Type B pancreatic cell (in vitro differentiated cells): ENCODE data around the gene FRA10AC1. TPM values are rescaled to one million over a fixed set of nuclear protein-coding genes. Genes with fewer than 3 reads are reported as not detected.

Experiments used
- DNase-seq: peaks from one replicate; pipeline ENCODE4 v3.0.0; 2021; ENCODE audit warnings: mixed read lengths; ENCODE audit not compliant: unreplicated experiment; ENCODE audit errors: extremely low spot score
- H3K27ac Mint-ChIP-seq: 2 replicates; pipeline ENCODE4 v1.8.0; 2021; ENCODE audit warnings: mild to moderate bottlenecking, mixed read lengths
- H3K27me3 Mint-ChIP-seq: 2 replicates; pipeline ENCODE4 v1.8.0; 2021; ENCODE audit warnings: mixed read lengths
- H3K36me3 Mint-ChIP-seq: 2 replicates; pipeline ENCODE4 v1.8.0; 2021; ENCODE audit warnings: mixed read lengths
- H3K4me1 Mint-ChIP-seq: one replicate; pipeline ENCODE4 v1.8.0; 2021; ENCODE audit warnings: mixed read lengths; ENCODE audit not compliant: unreplicated experiment
- H3K4me3 Mint-ChIP-seq: 2 replicates; pipeline ENCODE4 v1.8.0; 2021; ENCODE audit warnings: mild to moderate bottlenecking, mixed read lengths
- H3K9me3 Mint-ChIP-seq: 2 replicates; pipeline ENCODE4 v1.8.0; 2021; ENCODE audit warnings: mixed read lengths
- CTCF ChIP-seq: fragments of 200-600 bp; sonication (generic); conservative IDR thresholded peaks from 2 replicates; pipeline ENCODE4 v1.5.0; 2021; ENCODE audit warnings: antibody characterized with exemption, mild to moderate bottlenecking
- total RNA-seq: library from RNA; stranded (reverse); gene quantifications from 2 replicates; pipeline ENCODE4 v1.2.1, GENCODE V29; 2021; ENCODE audit warnings: low replicate concordance

Gene FRA10AC1
- total RNA-seq, 1 donor from 2014 or later = 15.1 TPM

GRCh38 chr10:93712593-93712992 is 10.2 kb upstream of the FRA10AC1 start:
- Mint-ChIP-seq H3K27me3 (peaks cover 5% of the 10 kb centered on the region), H3K4me3 (no peak overlapping the region), H3K36me3 (no peaks in the 10 kb centered on the region), H3K9me3 (no peaks in the 10 kb centered on the region), H3K4me1 (no peaks in the 10 kb centered on the region), H3K27ac (no peak overlapping the region)
- no peak for DNase-seq
- TF ChIP-seq CTCF = no peak

GRCh38 chr10:93711891-93712290 is 9.5 kb upstream of the FRA10AC1 start:
- Mint-ChIP-seq H3K4me1 (no peaks in the 10 kb centered on the region), H3K27ac (no peak overlapping the region), H3K4me3 (no peak overlapping the region), H3K36me3 (no peaks in the 10 kb centered on the region), H3K27me3 (peaks cover 7% of the 10 kb centered on the region), H3K9me3 (no peaks in the 10 kb centered on the region)
- no peak for TF ChIP-seq CTCF
- no peak for DNase-seq

- Mint-ChIP-seq H3K9me3 (no peaks in the 10 kb centered on the region), H3K27ac (no peak overlapping the region), H3K36me3 (no peaks in the 10 kb centered on the region), H3K27me3 (peaks cover 10% of the 10 kb centered on the region), H3K4me3 (no peak overlapping the region), H3K4me1 (no peaks in the 10 kb centered on the region)
- no peak for DNase-seq
- TF ChIP-seq CTCF = no peak
Observed at GRCh38 chr10:93710333-93710909, 8.0 kb upstream of the FRA10AC1 start.

- Mint-ChIP-seq H3K4me3 (no peak overlapping the region), H3K4me1 (peaks cover 4% of the 10 kb centered on the region), H3K27me3 (peaks cover 10% of the 10 kb centered on the region), H3K36me3 (no peaks in the 10 kb centered on the region), H3K27ac (no peak overlapping the region), H3K9me3 (no peaks in the 10 kb centered on the region)
- no peak for DNase-seq
- TF ChIP-seq CTCF = no peak
Observed at GRCh38 chr10:93707623-93708022, 5.2 kb upstream of the FRA10AC1 start.

GRCh38 chr10:93704451-93704850 is 2.1 kb upstream of the FRA10AC1 start:
- no peaks in the 10 kb centered on the region for H3K36me3 Mint-ChIP-seq
- H3K27ac Mint-ChIP-seq = no peak overlapping the region
- H3K4me3 Mint-ChIP-seq = no peak overlapping the region
- H3K4me1 Mint-ChIP-seq = peaks cover 12% of the 10 kb centered on the region
- peaks cover 10% of the 10 kb centered on the region for H3K27me3 Mint-ChIP-seq
- no peak for TF ChIP-seq CTCF
- H3K9me3 Mint-ChIP-seq = no peaks in the 10 kb centered on the region
- DNase-seq = no peak

GRCh38 chr10:93703841-93704240 is 1.4 kb upstream of the FRA10AC1 start:
- Mint-ChIP-seq H3K9me3 (no peaks in the 10 kb centered on the region), H3K36me3 (no peaks in the 10 kb centered on the region), H3K4me3 (peak overlapping the region; percentile 74), H3K4me1 (peaks cover 12% of the 10 kb centered on the region), H3K27me3 (peaks cover 10% of the 10 kb centered on the region), H3K27ac (peak overlapping the region; percentile 24)
- no peak for TF ChIP-seq CTCF
- no peak for DNase-seq
